AG20443 (cell line): ENCODE data around the gene UBASH3B.

Experiments used
- DNase-seq: peaks from one replicate; pipeline ENCODE4 v3.0.0; 2012; ENCODE audit warnings: low spot score, mixed read lengths

Gene UBASH3B

DNA sequence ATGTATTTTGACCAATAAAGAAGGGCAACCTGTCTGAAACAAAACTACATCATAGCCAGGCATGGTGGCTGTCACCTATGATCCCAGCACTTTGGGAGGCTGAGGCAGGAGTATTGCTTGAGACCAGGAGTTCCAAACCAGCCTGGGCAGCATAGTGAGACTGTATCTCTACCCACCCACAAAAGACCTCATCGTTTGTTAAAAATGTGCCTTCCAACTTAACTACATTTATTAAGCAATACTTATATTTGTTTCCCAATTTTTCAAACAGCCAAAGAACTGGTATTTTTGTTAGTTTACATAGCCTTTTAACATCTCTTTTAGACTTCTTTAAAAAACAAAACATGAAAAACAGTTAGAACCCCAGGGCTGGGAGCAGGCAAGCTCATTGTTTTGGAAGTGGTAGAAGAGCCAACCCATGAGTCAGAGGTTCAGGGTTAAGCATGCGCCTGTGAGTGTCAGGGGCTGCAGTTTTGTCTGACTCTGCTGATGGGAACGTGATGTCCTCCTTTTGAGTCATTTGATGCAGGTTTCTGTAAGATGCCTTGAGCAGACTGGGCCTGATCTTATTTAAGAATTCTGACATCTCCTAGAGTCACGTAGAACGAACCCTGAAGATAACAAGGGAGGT is 128.9 kb downstream of the UBASH3B start:
- peak; percentile 90 for DNase-seq

DNA sequence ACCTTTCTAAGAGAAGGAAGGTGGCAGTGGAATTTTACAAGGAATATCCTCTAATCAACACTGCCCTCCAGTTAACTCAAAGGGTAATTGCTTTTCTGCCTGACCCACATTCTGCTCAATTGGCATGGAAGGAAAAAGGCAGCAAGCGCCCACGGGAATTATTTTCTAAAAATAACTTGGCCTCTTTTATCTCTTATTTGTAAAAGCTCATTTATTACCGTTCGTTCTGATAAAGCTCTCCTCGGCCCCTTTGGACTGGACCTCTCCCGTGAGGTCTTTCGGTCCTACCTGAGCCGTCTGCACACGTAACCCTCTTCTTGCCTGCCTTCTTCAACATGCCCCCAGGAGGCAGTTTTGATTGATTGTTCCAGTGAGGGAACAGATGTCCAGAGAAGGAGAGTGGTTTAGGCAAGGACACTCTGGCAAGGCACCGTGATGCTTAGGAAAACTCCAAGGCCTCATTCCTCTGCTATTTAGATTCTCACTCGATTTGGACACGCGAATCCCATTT is 129.6 kb downstream of the UBASH3B start:
- DNase-seq, result no peak

DNA sequence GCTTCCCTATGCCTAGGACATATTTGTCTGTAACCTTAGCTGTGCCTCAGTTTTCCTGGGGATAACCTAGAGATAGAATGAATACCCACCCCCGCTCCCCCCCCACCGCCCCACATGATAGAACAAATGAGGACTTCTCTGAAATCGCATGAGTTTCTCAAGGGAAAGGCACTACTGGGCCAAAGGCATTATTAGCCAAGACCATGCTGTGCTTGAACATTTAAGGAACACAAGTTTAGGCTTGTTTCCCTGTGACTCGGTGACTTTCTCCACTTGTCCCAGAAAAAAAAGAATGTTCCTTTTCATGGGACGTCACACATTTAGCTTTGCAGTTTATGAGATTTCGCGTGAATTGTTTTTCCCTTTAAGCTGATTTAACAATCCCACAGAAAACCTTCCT is 131.4 kb downstream of the UBASH3B start:
- no peak for DNase-seq

DNA sequence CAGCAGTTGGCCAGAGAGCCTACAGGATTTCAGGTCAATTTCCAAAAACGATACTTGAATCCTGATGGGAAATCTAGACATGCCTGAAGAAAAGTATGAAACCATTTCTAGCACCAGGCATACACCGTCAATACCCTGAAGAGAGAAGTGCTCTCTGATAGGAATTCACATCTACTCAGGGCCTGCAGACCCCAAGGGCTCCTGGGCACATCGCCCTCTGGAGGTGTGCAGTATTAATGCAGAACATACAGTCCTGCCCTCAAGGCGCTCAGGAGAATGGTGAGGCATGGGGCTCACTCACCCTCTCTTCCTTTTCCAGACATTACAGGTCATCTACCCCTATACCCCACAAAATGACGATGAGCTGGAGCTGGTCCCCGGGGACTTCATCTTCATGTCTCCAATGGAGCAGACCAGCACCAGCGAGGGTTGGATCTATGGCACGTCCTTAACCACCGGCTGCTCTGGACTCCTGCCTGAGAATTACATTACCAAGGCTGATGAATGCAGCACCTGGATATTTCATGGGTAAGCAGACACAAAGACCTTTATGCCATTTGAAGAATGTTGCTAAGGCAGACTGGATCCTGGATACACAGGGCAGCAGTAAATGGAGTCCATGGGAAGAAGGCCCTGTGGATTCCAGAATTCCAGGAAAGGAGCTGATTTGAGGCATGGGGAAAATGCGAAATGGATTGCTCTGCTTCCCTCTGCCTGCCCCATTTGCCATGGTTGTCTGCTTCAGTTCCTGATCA is 133.4 kb downstream of the UBASH3B start:
- DNase-seq, result no peak

DNA sequence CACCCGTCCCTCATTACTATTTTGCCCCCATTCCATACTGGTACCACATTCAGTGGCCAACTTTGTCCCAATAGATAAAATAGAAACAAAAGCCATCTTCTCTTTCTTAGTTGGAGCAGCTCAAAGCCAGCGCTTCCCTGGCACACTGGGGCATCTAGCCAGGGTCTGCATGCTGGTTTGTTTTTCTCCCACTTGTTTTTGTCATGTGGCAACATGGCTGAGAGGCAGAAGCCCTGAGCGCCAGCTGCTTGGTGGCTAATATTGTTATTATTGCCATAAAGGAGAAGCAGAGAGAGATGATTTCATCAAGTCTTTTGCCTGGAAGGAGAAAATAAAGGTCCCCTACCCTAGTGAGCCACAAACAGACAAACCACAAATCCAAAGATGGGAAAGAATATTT is 134.4 kb downstream of the UBASH3B start:
- DNase-seq, result no peak

DNA sequence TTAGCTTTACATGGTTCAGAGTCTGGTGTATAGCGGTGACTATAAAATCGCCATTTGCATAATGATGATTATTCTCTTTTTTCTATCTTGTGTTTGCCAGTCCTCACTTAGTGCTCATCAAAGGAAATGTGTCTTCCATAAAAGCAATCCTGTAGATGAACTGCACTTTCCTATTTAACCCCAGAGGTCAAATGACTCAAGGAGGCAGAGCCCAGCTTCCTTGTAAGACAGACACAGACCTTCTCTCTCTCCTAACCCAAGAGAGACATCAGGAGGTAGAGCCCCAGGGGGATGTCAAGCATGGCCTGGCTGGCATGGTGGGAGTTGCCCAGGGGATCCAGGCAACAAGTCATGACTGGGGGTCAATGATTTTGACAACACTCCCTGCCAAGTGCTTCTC is 135.9 kb downstream of the UBASH3B start:
- DNase-seq, result no peak

DNA sequence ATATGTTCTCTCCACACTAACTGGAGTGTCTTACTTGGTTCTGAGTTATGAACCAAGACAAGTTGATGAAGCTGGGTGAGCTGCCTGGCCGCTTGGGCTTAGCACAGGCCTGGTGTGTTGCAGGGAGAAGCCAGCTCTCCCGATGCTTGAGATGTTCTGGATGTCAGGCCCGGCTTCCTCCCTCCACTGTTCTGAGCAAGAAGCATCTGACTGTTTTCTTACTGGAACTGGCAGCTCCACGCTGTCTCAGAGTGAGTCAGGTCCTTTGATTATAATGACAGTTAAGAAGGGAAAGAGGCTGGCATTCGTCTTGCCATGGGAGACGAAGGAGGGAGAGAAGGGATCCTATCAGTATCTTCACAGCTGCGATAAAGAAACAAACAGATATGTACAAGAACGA is 136.3 kb downstream of the UBASH3B start:
- peak; percentile 40 for DNase-seq

DNA sequence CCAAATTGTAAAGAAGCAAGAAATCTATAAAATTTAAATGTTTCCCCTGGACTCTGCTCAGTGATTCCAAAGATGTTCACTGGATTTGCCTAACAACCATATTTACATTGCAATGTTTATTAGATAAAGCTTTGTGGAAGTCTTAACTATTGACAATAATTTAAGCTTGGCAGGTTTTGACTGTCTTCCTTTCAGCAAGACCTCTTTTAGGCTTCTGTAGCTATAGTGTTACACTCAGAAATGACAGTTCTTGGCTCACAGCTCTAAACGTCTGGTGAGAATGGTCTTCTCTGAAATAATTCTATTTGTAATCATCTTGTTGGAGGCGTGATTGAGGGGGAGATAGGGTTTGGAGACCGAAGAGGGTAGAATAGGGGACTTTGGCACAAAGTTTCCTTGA is 138.0 kb downstream of the UBASH3B start:
- no peak for DNase-seq

DNA sequence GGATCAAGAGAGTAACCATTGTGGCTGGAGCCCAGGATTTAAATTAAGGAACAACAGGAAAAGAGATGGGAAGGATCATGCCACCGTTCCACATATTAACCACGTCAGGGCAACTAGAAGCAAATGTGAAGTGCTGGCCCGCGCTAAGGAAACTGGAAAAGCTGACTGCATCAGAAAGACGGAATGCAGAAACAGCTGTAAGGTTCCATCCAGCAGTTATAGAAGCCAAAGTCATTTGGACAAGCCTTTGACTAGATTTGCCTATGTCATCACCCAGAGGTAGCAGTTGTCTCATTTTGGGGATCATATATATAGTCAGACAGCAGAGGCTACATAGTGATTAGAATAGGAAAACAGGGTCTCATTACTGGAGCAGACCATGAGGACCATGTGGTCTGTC is 139.8 kb downstream of the UBASH3B start:
- DNase-seq, result no peak

DNA sequence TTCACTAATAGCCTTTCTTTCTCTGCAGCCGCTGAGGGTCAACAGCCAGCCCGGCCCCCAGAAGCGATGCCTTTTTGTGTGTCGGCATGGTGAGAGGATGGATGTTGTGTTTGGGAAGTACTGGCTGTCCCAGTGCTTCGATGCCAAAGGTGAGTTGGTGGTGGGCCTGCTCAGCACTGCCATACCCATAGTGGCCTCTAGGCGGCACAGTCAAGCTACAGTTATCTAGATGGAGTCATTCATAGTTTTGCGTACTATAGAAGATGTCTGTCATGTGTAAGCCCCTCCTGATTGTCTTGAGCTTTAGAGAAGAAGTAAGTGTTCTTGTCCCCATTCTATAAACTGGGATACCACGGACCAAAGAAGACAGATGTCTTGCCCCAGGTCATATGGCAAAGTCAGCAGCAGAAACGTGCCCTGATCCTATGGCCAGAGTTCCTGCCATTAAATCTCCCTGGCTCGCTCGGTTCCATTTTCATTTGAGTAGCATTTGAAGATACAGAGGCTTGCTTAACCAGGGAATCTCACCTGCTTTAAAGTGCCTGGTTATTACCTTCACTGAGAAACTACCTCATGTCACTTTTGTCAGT is 140.7 kb downstream of the UBASH3B start:
- DNase-seq, result peak; percentile 65

DNA sequence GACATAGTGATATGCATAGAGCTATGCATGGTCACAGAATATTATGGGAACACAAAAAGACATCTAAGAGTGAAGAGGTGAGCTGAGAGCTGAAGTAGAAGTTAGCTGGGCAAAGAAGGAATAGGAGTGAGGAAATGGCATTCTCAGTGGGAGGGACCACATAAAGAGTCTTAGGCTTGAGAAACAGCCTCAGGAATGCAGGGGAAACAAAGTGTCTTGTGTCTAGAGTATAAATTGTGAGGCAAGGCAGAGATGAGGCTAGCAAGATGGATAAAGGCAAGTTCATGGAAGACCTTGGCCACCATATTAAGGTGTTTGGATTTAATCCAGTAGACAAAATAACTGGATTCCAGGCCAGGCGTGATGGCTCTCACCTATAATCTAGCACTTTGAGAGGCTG is 142.1 kb downstream of the UBASH3B start:
- no peak for DNase-seq

DNA sequence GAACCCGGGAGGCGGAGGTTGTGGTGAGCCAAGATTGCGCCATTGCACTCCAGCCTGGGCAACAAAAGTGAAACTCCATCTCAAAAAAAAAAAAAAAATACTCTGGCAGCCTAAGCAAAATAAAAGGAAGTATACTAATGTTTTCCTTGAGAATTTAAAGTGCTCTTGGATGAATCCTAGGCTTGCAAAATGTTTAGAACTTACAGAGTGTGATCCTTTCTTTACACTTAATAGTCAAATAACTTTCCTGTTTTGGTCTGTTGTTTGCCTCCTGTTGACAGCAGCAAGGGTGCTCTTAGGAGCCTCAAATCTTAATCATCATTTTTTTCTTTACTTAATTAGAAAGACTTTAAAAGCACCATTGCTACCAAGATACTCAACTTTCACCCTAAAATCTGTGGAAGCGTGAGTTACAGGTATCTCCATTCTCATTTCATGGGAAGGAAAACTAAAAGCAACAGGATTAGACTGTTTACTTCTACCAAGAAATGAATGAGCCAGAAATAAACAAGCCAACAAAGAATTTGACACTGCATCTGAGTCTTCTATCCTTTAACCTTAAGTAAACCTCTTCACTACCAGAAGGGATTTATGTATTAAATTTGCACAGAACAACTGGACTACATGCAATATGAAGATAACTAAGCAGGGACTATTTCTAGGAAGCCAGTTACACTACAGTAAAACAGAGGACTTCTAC is 144.0 kb downstream of the UBASH3B start:
- DNase-seq, result no peak

DNA sequence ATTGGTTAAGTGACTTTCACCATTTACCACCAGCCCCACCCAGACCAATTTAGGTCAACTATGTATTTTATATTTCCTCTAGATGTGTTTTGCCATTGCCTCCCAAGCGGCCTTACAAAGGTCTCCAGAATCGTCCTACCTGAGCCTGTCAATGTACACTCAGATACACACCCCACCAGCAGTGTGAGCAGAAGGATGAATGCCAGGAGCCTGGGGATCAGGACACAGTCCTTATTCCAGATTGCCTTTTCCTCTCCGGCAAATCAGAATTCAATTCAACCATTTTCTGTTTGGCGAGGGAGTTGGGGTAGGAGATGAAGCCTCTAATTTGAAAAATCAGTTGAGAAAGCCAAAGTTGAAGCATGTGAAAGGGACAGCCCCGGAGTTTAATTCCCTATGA is 147.4 kb downstream of the UBASH3B start:
- DNase-seq, result no peak

DNA sequence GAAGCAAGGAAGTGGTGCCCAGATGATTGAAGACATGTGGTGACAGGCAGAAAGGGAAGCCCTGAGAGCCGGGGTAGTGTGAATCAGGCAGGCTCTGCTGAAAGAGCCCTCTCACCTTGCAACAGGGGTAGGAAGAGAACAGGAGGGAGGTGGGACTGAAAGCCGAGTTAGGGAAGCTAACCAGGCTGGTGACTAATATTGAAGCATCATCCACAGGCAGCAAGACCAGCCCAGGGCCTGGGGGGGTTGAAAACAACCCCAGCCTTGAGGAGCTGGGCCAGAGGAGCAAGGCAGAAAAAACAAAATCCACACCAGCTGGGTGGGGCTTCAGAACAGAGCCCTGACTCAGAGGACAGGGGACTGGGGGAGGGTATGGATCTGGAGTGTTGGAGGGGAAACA is 147.8 kb downstream of the UBASH3B start:
- peak; percentile 82 for DNase-seq

DNA sequence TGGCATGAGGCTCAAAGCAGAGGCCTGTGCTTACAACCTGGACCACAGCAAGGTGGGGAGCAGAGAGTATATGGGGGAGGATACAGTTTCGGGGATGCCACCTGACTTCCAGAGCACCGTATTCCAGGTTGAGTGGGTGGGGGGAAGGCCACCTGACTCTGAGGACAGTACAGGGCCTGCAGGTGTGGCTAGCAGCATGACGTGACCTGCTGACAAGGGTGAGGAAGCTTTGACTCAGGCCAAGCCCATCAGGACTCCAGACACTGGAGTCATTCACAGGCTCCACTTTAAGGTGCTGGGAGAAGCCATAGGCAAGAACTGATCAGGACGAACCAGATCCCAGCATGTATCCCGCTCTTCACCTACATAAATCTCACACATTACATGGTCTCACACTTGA is 148.2 kb downstream of the UBASH3B start:
- DNase-seq, result no peak

DNA sequence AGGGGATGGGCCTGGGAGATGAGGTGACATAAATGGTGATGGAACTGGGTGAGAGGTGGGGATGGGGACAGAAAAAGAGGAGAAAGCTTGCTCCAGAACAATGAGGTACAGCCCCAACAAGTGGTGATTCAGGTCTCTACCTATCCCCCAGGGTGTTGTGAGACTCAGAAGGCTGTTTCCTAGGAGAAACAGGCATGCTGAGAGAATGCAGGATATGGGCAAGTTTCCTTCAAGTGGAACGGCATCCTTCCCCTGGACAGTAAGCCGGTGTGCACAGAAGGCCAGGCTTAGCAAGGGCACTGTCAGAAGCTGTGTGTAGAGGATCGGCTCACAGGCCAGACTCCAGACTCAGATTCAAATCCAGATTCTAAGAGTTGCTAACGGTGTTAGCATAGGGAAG is 148.6 kb downstream of the UBASH3B start:
- peak; percentile 47 for DNase-seq

DNA sequence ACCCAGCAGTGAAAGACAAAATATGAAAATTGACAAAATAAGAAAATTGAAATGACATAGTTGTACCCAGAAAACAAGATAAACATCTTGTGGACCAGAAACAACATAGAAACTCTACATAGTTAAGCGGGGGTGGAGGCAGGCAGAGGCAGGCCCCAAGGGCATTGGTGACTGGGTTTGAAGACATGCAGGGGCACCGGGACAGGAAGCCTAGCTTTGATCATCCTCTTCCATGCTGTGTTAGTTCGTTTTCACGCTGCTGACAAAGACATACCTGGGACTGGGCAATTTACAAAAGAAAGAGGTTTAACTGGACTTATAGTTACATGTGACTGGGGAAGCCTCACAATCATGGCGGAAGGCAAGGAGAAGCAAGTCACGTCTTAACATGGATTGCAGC is 149.3 kb downstream of the UBASH3B start:
- no peak for DNase-seq

DNA sequence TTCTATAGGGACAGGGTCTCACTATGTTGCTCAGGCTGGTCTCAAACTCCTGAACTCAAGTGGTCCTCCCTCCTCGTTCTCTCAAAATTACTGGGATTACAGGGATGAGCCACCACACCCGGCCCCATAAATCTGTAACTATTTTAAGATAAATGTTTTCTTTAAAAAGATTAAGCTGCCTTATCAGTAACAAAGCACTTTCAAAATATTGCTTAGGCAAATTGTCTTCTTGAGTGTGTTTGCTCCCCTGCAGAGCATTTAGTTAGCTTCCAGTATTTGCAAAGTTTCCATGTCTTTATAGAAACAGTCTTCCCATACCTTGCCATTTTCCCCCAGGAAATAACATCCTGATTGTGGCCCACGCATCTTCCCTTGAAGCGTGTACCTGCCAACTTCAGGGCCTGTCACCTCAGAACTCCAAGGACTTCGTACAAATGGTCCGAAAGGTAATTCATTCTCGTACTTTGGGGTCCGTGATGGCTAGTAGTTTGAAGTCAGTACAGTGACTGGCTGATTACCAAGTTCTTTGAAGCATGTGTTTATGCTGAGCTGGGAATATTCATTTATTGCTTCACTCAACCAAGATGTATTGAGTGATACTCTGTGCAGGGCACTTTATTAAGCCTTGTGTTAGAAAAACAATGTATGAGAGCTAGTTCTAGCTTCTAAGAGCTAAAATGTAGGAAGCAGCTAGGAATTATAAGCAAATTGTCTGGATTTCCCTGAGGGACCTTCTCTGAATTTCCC is 152.4 kb downstream of the UBASH3B start:
- DNase-seq, result no peak

DNA sequence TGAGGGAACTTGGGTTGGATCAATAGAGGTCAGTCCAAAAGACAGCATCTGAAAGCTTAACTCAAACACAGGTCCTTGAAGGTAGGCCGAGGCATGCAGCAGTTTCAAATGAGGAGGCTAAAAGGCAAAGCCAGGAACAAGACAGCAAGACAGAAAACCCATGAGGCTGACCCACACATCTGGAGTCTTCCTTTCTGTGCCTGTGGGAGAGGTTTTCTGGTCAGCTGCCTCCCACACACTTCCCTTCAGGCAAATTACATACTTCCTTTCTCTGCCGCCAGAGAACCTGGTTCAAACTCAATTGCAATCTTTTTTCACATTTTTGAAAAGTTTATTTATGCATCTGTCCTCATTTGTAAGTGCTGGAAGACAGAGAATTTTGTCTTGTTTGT is 153.0 kb downstream of the UBASH3B start:
- peak; percentile 66 for DNase-seq

DNA sequence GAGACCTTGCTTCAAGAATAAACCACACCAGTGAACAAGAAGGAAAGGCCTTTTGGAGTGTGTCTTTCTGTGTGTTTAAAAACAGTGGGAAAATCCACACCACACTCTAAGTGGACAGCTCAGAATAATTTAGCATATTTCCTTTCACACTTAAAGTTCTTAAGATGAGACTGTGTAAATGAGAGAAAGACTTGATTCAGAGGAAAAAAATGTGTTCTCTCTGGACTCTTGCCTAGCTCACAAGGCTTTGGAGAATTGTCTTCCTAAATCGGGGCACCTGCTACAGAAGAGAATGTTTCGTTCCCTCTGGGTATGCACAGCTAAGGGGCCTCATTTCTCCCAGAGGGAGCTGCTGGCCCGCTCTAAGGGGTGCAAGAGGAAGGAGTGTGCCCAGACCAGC is 154.3 kb downstream of the UBASH3B start:
- no peak for DNase-seq

DNA sequence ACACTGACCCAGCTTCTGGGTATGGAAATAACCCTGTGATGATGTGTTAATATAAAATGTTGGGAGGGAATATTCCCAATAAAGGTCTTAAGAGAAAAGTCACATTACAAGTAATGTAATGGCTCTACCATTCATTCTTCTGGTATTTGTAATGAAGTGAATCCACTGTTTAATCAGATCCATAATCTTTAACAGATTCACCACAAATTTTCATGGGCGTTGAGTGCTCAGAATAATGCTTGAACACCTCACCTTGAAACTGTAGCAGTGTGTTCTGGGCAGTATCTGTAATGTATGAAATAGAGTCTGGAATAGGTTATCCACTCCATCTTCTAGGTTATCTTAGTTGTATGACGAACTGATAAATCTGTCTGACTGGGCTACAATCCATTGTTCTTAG is 156.2 kb downstream of the UBASH3B start:
- DNase-seq, result no peak

DNA sequence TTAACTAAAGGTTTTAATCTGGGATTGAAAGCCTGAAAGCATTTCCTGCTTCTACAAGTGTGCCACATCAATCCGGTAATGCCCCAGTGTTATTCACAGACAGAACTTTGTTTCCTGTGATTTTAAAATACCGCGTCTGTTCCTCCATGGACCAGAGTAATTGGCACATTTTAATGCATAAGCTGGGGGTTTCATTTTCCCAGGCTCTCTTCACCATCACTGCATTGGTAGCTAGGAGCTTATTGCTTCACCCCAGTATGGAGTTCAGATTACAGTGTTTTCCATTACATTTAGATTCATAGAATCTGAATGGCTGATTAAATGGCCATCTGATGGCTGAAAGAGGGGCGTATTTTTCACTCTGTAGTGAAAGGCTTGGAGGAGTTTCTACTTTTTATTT is 157.1 kb downstream of the UBASH3B start:
- DNase-seq, result no peak
